ENCODE results near the gene IMMP2L. TPM values are rescaled to one million over a fixed set of nuclear protein-coding genes. Genes with fewer than 3 reads are reported as not detected.
"Not testable (repeated sequence)": the region's sequence is repeated elsewhere in the genome, so short reads cannot be mapped to it uniquely, and the experiment has no call there.

The IMMP2L gene
- total RNA-seq, 1 experiment from 2014 or later, result 8.8 TPM

GRCh38 chr7:111465774-111466173, 96.5 kb downstream of the IMMP2L start:
- CTCF ChIA-PET; H3K4me1 ChIP-seq (ENCODE audit: control insufficient read depth, insufficient read depth, low read length); H3K36me3 ChIP-seq (ENCODE audit: control insufficient read depth, insufficient read depth, low read length); DNase-seq (ENCODE audit: low read depth, low spot score); H3K27me3 ChIP-seq (ENCODE audit: control insufficient read depth, insufficient read depth, low read length); ATAC-seq; BruUV-seq (replicated peaks); H3K9me3 ChIP-seq (ENCODE audit: control insufficient read depth, insufficient read depth, low read depth, low read length); H3K27ac ChIP-seq (ENCODE audit: low read length); POLR2A ChIA-PET; H3K4me3 ChIP-seq (ENCODE audit: low read depth in 2 of 2, low read length in 2 of 2); intact Hi-C loops (cut with micrococcal nuclease; ENCODE audit: unreplicated experiment); in situ Hi-C loops (cut with HindIII; ENCODE audit: low pct_unique_long_range_greater_than_20kb, low sequenced_read_pairs): not testable (repeated sequence)

DNA sequence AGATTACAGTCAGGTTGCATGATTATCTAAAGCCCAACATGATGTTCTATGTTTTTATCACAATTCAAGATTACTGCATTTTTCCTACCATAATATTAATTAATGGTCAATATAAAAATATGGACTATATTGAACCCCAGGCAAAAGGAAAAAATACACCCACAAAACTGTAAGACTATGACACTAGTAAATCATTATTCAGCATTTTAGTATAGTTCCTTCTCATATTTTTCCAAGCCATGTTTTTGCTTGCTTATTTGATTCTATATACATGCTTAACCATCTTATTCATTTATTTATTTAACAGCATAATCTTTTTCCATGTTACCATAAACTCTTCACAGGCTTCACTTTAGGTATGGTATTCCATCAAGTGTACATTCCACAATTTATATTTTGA, 101.6 kb downstream of the IMMP2L start:
- intact Hi-C loops (cut with micrococcal nuclease; ENCODE audit: unreplicated experiment), result no loop called here

More for the DNA sequence above, 101.6 kb downstream of the IMMP2L start:
- Histone ChIP-seq H3K4me1 (ENCODE audit: control insufficient read depth, insufficient read depth, low read length) (no peaks in the 10 kb centered on the region), H3K9me3 (ENCODE audit: control insufficient read depth, insufficient read depth, low read depth, low read length) (no peaks in the 10 kb centered on the region), H3K27me3 (ENCODE audit: control insufficient read depth, insufficient read depth, low read length) (no peaks in the 10 kb centered on the region), H3K36me3 (ENCODE audit: control insufficient read depth, insufficient read depth, low read length) (no peaks in the 10 kb centered on the region), H3K4me3 (ENCODE audit: low read depth in 2 of 2, low read length in 2 of 2) (no peak overlapping the region), H3K27ac (ENCODE audit: low read length) (no peak overlapping the region)
- DNase-seq (ENCODE audit: low read depth, low spot score), result no peak
- ChIA-PET POLR2A (no interaction called here), CTCF (no interaction called here)
- TF ChIP-seq TCF7L2 (IDR thresholded peaks at IDR 0.05; ENCODE audit: low read depth, low read length), result no peak
- TF ChIP-seq SIN3A (IDR thresholded peaks at IDR 0.05; ENCODE audit: borderline replicate concordance, insufficient read depth, low read depth, low read length), result no peak
- TF ChIP-seq POLR2AphosphoS5 (IDR thresholded peaks at IDR 0.05; ENCODE audit: low read depth, low read length), result no peak
- no peak for TF ChIP-seq REST (IDR thresholded peaks at IDR 0.05; ENCODE audit: insufficient read depth in 1 of 2, low read depth in 2 of 2, low read length in 1 of 2)
- TF ChIP-seq, protein P1, sequence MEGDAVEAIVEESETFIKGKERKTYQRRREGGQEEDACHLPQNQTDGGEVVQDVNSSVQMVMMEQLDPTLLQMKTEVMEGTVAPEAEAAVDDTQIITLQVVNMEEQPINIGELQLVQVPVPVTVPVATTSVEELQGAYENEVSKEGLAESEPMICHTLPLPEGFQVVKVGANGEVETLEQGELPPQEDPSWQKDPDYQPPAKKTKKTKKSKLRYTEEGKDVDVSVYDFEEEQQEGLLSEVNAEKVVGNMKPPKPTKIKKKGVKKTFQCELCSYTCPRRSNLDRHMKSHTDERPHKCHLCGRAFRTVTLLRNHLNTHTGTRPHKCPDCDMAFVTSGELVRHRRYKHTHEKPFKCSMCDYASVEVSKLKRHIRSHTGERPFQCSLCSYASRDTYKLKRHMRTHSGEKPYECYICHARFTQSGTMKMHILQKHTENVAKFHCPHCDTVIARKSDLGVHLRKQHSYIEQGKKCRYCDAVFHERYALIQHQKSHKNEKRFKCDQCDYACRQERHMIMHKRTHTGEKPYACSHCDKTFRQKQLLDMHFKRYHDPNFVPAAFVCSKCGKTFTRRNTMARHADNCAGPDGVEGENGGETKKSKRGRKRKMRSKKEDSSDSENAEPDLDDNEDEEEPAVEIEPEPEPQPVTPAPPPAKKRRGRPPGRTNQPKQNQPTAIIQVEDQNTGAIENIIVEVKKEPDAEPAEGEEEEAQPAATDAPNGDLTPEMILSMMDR (IDR thresholded peaks at IDR 0.05), result no peak
- BruUV-seq (replicated peaks), result no TSS peak
- in situ Hi-C loops (cut with HindIII; ENCODE audit: low pct_unique_long_range_greater_than_20kb, low sequenced_read_pairs), result no loop called here
- no peak for ATAC-seq
